Type B pancreatic cell (in vitro differentiated cells): ENCODE results near the gene ANKRD35. TPM values are rescaled to one million over a fixed set of nuclear protein-coding genes. Genes with fewer than 3 reads are reported as not detected.

Experiments
- DNase-seq: peaks from one replicate; pipeline ENCODE4 v3.0.0; 2021; ENCODE audit warnings: mixed read lengths; ENCODE audit not compliant: unreplicated experiment; ENCODE audit errors: extremely low spot score
- H3K27ac Mint-ChIP-seq: 2 replicates; pipeline ENCODE4 v1.8.0; 2021; ENCODE audit warnings: mild to moderate bottlenecking, mixed read lengths
- H3K27me3 Mint-ChIP-seq: 2 replicates; pipeline ENCODE4 v1.8.0; 2021; ENCODE audit warnings: mixed read lengths
- H3K36me3 Mint-ChIP-seq: 2 replicates; pipeline ENCODE4 v1.8.0; 2021; ENCODE audit warnings: mixed read lengths
- H3K4me1 Mint-ChIP-seq: one replicate; pipeline ENCODE4 v1.8.0; 2021; ENCODE audit warnings: mixed read lengths; ENCODE audit not compliant: unreplicated experiment
- H3K4me3 Mint-ChIP-seq: 2 replicates; pipeline ENCODE4 v1.8.0; 2021; ENCODE audit warnings: mild to moderate bottlenecking, mixed read lengths
- H3K9me3 Mint-ChIP-seq: 2 replicates; pipeline ENCODE4 v1.8.0; 2021; ENCODE audit warnings: mixed read lengths
- total RNA-seq: library from RNA; stranded (reverse); gene quantifications from 2 replicates; pipeline ENCODE4 v1.2.1, GENCODE V29; 2021; ENCODE audit warnings: low replicate concordance
- TF ChIP-seq, protein P1 (sequence below): fragments of 200-600 bp; sonication (generic); conservative IDR thresholded peaks from 2 replicates; pipeline ENCODE4 v1.5.0; 2021; ENCODE audit warnings: antibody characterized with exemption, mild to moderate bottlenecking

The ANKRD35 gene
- total RNA-seq, 1 donor from 2014 or later = 0.56 TPM

GRCh38 chr1:145871994-145872924 is 13.4 kb downstream of the ANKRD35 start:
- TF ChIP-seq, protein P1, sequence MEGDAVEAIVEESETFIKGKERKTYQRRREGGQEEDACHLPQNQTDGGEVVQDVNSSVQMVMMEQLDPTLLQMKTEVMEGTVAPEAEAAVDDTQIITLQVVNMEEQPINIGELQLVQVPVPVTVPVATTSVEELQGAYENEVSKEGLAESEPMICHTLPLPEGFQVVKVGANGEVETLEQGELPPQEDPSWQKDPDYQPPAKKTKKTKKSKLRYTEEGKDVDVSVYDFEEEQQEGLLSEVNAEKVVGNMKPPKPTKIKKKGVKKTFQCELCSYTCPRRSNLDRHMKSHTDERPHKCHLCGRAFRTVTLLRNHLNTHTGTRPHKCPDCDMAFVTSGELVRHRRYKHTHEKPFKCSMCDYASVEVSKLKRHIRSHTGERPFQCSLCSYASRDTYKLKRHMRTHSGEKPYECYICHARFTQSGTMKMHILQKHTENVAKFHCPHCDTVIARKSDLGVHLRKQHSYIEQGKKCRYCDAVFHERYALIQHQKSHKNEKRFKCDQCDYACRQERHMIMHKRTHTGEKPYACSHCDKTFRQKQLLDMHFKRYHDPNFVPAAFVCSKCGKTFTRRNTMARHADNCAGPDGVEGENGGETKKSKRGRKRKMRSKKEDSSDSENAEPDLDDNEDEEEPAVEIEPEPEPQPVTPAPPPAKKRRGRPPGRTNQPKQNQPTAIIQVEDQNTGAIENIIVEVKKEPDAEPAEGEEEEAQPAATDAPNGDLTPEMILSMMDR = no peak
- H3K4me3 Mint-ChIP-seq = peak overlapping the region; percentile 31
- H3K27ac Mint-ChIP-seq = no peak overlapping the region
- no peaks in the 10 kb centered on the region for H3K36me3 Mint-ChIP-seq
- DNase-seq = no peak
- H3K9me3 Mint-ChIP-seq = no peaks in the 10 kb centered on the region
- peaks cover 50% of the 10 kb centered on the region for H3K27me3 Mint-ChIP-seq
- peaks cover 10% of the 10 kb centered on the region for H3K4me1 Mint-ChIP-seq

GRCh38 chr1:145868232-145868631 is 17.4 kb downstream of the ANKRD35 start:
- Mint-ChIP-seq H3K27ac (no peak overlapping the region), H3K27me3 (peaks cover 53% of the 10 kb centered on the region), H3K4me3 (no peak overlapping the region)

DNA sequence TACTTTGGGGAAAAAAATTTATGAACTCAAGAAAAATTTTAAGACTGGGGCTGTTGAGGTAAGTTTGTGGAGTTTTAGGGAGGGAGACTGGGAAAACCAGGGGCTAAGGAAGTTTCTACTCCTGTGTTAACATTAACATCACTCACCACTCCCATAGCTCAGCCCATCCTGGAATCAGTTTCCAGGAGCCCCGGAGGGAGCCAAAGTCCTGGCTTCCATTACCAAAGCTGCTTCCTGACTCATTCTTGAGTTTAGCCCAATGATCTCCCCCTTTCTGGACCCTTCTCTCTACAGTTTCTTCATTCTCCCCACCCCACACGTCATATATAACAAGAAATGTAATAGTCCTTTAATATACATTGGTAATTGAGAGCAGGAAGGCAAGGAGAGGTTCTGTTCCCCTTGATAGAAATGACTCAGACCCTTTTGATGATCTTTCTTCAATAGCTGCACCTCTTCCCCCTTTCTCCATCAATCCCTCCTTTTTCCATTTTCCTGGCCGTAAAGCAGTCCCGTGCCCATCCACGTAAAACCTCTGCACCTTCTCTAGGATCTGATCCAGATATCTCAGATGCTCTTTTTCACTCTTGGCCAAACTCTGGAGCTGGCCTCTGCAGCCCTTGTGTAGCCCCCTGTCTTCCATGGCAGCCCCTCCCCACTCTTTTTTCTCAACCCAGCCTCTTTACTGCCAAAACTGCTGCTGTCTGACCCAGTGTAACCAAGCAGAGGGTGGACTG is 22.2 kb downstream of the ANKRD35 start:
- Mint-ChIP-seq H3K36me3 (no peaks in the 10 kb centered on the region), H3K4me1 (no peaks in the 10 kb centered on the region), H3K4me3 (no peak overlapping the region), H3K9me3 (no peaks in the 10 kb centered on the region), H3K27ac (no peak overlapping the region), H3K27me3 (peaks cover 34% of the 10 kb centered on the region)
- TF ChIP-seq, protein P1 = no peak
- no peak for DNase-seq

More at GRCh38 chr1:145868232-145868631, 17.4 kb downstream of the ANKRD35 start:
- no peak for DNase-seq
- TF ChIP-seq, protein P1 = no peak
- Mint-ChIP-seq H3K9me3 (no peaks in the 10 kb centered on the region), H3K4me1 (peaks cover 10% of the 10 kb centered on the region), H3K36me3 (no peaks in the 10 kb centered on the region)

- TF ChIP-seq, protein P1 = peak; percentile 28
- peak overlapping the region; percentile 91 for H3K27ac Mint-ChIP-seq
- no peaks in the 10 kb centered on the region for H3K9me3 Mint-ChIP-seq
- peak overlapping the region; percentile 99 for H3K4me3 Mint-ChIP-seq
- peak; percentile 87 for DNase-seq
- peaks cover 5% of the 10 kb centered on the region for H3K4me1 Mint-ChIP-seq
- peaks cover 11% of the 10 kb centered on the region for H3K36me3 Mint-ChIP-seq
- H3K27me3 Mint-ChIP-seq = peaks cover 12% of the 10 kb centered on the region
Observed at GRCh38 chr1:145859491-145860023, 26.1 kb downstream of the ANKRD35 start.

GRCh38 chr1:145858901-145859490 is 26.7 kb downstream of the ANKRD35 start, which contains the start of gene PIAS3:
PIAS3 (minus strand) TSS chr1:145859081; CDS start chr1:145858990, 91 bp downstream.
- Mint-ChIP-seq H3K4me1 (peaks cover 5% of the 10 kb centered on the region), H3K9me3 (no peaks in the 10 kb centered on the region), H3K27me3 (peaks cover 8% of the 10 kb centered on the region)

More at GRCh38 chr1:145858901-145859490, 26.7 kb downstream of the ANKRD35 start, which contains the start of gene PIAS3:
- TF ChIP-seq, protein P1 = no peak
- Mint-ChIP-seq H3K27ac (peak within 1 kb of the TSS; percentile 91), H3K4me3 (peak within 1 kb of the TSS; percentile 99), H3K36me3 (peaks cover 12% of the 10 kb centered on the region)
- DNase-seq = peak; percentile 95
